Tongue (tissue), 2 donors: ENCODE data around the gene CAMK1G. TPM values are rescaled to one million over a fixed set of nuclear protein-coding genes. Genes with fewer than 3 reads are reported as not detected.
A peak's percentile ranks its signal among the peaks of the same experiment; 100 is the strongest.

ENCODE experiments used
- DNase-seq: peaks from one replicate; pipeline ENCODE4 v3.0.0-alpha.2; 2015
- total RNA-seq: library from RNA; depleted of rRNA; stranded (reverse); fragments of >200 nt; gene quantifications from one replicate; pipeline ENCODE4 v1.2.3, GENCODE V29; 2014

Gene CAMK1G
- total RNA-seq, 1 donor from 2014 or later = not detected

DNA sequence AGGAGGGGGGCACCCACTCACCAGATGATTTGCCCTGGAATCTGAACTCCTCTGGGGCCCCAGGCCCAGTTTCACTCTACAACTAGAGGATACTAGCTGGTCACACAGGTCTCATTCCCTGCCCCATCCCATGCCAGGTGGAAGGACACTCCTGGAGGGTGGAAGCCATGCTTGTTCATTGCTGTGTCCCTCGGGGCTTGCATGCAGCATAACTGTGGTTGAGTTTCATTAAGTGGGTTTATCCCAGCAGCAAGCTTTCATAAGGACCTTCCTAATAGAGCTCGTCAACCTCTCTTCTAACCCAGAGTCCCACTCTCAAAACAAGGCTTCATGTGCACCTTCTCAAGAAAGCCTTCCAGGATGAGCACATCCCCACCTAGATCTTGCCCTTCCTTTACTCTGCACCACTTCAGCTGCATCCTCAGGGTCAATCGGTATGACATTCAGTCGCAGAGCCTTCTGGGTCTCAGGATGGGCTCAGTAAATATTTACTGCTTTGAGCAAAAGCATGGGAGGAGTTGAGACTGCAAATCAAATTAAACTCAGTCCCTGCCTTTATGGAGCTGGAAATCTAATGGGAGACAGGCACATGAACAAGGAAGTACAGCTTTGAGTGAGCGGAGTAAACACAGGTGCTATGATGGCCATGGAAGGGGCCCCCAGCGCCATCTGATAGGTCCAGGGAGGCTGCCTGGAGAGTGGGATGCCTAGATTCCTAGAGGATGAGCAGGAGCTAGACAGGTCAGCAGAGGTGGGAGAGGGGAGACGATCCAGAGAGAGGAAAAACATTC lies 36.4 kb downstream of the CAMK1G start:
- no peak for DNase-seq

DNA sequence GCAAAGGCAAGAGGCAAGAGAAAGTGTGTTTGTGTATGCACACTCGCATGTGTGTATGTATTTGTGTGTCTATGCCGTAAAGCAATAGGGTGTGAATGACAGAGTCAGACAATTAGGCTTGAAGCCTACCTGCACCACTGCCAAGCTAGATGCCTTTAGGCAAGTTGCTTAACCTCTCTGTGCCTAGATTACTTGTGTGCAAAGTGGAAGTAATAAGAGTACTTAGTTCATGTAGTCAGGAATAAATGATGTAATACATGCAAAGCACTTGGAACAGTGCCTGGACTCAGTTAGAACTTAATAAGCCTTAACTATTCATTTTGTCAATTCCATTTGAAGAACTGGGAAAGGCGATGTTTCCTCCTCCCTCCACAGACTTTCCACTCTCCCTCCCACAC lies 37.0 kb downstream of the CAMK1G start:
- DNase-seq = no peak

DNA sequence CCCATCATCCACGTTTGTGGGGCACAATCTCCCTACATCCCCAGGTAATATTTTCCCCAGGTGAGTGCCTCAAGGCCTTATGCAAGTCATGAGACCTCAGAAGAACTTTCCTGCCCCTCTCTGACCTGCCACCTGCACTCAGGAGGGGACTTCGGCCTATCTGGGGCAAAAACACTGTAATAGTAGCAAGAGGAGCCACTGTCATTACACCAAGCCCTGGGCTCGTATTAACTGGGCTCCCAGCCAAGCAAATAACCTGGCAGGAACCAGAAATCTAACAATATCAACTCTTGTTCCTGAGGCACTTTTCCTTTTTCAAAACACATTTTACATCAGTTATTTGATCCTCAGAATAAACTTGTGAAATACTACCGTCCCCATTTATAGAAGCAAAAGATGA lies 37.8 kb downstream of the CAMK1G start:
- DNase-seq = no peak

DNA sequence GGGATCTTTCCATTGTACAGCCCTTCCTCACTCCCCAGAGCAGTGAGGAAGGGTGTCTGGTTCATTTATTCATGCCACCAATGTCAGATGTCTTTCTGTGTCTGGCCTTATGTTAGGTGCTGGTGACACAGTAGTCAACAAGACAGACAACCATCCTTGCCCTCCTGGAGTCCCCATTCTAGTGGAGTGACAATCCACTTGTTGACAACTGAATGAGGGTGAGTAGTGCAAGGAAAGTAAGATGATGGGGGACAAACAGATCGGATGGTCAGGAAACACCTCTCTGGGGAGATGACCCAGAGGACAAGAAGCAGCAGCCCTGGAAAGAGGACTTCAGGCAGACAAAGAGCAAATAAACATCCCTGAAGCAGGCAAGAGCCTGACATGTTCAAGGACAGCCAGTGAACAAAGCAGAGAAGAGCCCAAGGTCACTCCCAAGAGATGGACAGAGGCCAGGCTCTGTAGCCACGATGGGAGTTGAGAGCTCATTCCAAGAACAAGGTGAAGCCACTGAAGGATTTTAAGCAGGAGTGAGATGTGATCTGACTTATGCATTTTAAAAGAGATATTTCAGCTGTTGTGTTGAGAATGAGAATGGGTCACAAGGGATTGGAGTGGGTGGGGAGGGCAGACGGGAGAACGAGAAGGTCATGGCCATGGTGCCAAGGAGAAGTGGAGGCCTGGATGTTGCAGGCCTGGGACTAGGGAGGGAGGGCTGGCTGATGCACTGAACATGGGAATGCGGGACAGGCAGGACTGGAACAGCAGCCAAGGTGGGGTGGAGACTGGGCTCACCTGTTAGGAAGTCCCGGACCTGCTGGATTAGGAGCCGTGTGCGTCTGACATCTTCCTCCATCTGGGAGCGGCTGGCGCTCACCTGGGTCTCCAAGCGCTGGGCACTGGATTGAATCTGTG lies 38.5 kb downstream of the CAMK1G start:
- DNase-seq = no peak

DNA sequence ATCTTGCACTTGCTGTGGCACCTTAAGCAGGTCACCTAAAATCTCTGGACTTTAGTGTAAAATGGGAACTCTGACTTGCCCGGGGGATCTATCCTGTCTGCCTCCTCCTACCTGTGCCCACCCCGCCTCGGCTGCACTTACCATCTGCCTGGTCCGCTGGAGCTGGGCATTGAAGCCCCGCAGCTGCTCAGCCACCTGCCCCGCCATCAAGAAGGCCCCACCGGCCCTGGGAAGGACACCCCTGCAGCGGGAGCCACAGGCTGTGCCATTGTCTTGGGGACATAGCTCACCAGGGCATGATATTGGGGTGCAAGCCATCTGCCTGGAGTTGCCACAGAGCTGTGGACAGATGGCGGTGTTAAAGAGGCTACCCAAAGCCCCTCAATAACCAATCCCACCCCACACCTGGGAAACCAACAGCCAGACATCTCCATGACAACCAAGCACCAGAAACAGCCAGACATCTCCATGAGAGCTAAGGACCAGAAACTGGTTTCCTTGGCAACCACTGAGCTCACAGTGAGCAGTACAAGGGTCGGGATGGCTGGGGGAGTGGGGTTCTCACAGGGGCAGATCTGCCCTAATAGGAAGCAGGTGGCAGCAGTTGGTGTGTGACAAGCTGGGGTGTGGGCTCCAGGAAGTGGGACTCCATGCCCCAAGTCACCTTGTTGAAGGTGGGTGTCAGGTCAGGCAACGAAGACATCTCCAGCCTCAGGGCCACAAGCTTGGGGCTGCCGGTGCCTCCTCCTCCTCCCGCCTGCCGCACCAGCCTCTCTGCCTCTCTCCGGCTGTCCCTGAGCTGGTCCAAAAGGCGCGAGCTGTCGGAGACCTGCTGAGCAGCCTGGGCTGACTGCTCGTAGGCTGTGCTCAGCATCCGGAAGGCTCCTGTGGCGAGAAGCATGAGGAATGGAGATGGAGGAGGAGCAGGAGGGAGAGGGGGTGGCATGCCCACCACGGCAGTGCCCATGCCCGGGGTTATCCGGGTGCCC lies 39.6 kb downstream of the CAMK1G start:
- DNase-seq = no peak

DNA sequence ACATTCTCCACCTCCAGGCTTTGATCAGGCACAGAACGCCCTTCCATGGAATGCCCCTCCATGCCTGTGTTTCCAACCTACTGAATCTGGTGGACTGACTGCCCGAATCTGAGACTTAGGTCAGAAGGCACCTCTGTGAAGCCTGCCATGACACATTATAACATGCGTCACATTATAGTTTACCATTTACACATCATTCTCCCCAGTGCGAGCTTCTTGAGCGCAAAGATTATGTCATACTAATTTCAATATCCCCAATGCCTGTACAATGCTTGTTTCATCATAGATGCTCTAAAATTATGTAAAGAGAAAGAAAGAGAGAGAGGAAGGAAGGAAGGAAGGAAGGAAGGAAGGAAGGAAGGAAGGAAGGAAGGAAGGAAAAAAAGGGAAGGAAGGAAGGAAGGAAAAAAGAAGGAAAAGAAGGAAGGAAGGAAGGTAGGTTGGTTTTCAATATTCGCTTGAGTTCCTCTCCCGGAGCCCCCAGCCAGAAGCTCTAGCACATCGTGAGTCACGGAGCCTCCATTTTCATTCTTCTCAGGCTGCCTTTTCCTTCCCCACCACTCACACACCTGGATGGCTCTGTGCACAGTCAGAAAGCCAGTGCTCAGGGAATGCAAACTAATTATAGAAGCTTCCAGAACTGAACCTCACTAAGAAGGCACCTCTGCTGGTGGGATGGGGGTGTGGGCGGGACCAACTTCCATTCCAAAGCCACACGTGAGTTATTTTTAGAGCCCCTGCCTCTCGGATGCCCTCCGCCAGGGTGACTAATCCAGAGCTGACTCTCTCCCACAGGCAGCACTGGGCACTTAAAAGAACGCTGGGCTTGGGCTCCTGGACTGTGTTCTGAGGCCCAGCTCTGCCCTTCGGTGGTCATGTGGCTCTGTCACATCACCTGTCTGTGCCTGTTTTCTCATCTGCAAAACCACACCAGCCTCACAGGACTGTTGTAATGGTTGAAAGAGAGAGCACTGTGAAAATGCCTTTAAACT lies 41.3 kb downstream of the CAMK1G start:
- DNase-seq = peak; percentile 49

DNA sequence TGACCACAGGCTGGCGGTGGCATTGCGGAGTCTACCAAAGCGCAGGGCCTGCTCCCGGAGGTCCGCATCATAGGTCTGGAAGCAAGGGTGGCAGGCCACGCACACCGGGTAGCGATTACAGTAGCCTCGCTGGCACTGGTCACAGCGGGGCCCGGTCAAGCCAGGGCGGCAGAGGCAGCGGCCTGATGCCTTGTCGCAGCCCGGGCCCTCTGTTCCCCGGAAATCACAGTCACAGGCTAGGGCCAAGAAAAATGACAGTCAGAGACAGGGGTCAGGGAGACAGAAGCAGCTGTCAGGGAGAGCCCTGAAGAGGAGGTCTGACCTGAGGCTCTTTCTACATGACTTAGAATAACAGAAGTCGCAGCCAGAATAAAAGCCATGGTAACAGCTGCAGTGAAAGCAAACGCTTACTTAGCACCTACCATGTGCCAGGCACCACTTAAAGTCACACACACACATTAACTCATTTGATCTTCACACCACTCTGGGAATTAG lies 42.3 kb downstream of the CAMK1G start:
- DNase-seq = peak; percentile 92

DNA sequence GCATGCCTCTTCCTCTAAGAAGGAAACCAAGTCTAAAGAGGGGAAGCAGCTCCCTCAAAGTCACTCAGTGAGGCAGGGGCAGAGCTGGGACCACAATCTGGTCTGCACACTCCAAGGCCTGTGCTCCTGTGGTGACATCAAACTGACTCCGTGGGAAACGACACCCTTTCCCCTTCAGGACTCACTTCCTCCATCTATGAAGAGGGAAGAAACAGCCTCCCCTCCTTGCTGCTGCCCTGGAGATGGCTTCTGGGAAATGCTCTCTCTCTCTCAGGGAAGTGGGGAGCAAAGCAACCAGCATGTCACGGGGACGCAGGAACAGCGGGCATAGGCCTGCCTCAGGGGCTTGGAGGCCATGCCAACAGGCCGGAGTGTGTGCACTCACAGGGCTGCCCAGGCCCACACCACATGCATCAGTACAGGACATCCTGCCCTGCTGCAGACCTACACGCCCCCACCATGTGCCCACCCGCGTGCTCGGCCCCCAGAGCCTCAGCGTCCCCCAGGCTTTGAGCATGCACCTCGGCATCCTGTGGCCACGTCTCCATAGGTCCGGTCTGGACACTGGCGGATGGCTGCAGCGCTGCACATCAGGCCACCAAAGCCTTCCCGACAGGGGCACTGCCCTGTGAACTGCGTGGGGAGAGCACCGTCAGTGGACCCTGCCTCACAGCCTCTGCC lies 43.0 kb downstream of the CAMK1G start:
- DNase-seq = no peak

DNA sequence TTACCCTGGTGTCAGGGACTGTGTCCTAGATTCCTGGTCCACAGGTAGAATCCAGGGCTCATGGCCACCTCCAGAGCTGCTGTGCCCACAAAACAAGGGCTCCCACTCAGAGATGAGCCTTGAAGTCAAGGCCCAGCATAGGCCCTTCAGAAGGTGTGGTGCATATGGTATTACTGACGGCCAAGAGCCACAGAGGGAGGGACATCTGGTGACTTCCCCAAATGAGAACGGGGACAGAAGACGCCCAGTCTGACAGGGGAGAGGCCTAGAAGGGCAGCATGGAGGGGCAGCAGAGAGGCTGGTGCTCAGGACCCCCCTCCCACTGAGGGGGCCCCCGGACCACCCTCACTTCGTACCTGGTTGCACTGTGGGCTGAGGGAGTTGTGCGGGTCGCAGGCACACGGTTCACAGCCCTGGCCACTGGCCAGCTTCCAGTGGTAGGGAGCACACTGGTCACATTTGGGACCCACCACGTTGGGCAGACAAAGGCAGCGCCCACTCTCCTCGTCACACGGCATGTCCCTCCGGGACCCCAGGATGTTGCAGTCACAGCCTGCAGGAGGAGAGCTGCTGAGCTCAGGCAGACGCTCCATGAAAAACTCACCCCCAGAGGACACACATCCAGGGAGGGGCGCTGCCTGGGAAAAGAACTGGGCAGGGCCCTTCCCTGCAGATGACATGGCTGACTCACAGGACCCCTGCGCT lies 43.7 kb downstream of the CAMK1G start:
- no peak for DNase-seq

DNA sequence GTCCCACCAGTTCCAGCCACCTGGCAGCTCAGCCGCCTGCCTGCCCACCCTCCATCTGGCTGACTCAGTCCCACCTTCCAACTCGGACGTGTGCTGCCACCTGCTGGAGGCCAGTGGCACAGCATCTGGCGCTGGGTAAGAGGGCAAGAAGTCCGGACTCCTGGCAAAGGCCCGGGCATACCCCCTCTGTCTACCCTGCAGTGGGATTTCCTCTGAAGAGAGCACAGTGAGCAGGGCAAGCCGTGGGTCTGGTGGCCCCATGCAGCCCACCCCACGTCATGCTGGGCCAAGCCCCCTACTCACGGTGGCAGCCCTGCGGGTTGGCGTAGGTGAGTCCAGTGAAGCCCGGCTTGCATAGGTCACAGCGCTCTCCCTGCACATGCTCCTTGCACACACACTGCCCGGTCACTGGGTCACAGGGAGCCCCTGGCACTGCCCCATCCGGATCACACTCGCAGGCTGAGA lies 44.2 kb downstream of the CAMK1G start:
- peak; percentile 94 for DNase-seq

DNA sequence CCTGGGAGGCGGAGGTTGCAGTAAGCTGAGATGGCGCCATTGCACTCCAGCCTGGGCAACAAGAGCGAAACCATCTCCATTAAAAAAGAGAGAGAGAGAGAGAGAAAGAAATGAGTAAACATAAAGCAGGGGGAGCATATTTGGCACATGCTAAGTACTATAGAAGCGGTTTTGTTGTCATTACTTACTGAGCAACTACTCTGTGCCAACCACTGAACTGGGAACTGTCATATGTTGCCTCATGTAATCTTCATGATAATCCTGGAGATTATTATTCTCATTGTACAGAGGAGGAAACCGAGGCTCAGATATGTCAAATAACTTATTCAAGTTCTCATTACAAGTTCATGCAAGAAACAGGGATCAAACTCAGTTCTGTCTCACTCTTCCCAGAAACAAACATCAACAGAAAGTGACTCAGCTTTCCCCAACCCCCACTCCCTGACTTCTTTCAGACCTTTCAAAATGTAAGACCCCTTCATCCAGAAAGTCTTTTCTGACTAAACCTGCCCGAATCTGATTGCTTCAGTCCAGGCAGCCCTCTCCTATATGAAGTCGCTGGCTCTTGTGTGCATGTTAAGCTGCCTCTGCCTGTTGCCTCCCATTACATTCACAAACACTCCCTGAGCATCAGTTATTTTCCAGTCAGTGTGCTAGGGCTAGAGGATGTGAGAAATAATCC lies 45.2 kb downstream of the CAMK1G start:
- no peak for DNase-seq

DNA sequence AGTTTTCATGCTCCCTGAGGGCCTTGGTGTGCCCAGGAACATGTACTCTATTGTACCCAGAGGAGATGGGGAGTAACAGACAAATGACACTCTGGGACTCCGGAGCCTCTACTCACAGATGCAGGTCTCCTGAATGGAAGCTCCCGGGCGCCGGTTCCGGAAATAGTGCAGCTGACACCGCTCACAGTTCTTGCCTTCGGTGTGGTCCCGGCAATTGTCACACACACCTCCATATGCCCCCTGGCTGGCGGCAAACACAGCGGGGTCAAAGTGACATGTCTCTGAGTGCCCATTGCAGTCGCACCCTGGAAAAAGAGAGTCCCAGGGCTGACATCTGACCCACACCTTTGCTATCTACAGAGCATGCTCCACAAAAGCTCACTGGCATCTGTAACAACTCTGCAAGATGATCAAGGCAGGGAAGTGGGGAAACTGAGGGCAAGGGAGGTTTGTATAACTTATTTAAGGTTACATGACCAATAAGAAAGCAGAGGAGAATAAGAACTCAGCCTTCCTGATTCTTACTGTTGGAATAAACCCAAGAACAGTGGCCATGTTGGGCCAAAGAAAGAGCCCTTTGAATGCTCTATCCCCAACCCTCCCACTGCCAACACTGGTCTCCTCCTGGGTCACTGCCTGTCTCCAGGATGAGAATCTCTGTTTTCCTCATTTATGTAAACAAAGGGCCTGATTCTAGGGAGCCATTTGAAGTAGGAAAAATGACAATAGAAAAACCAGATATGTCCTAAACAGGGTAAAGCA lies 46.3 kb downstream of the CAMK1G start:
- no peak for DNase-seq

DNA sequence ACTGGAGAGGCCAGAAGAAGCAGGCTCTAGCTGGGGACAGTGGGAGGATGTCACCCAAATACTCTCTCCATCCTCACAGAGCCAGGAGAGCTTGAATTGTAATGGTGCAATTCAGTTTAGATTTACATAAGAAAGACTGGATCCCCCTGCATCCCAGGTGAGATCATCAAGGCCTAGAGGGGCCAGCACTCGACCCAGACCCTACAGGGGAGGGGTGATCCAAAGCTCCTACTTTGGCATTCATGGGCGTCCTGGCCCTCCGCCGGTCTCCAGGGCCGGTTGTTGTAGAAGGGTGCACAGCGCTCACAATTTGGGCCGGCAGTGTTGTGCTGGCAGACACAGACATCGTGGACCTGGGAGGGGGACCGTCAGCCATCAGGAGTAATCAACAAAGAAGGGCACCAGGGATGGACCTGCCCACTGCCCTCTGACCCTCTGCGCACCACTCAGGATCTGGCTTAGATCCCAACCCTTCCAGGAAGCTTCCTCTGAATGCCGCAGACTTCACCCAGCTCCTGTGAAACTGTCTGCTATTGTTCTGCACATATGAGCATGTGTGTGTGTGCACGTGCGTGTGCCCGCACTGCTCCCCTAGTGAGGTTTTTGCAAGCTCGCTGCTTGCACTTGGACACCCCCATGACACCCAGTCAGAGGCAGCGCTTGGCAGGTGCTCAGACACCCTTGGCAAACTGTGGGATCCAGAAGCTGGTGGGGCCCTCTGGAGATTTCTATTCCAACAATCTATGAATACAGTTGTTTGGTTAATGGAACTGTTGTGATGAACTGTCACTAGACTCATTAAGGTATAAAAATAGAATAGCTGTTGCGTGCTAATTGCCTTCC lies 47.1 kb downstream of the CAMK1G start:
- DNase-seq = no peak

DNA sequence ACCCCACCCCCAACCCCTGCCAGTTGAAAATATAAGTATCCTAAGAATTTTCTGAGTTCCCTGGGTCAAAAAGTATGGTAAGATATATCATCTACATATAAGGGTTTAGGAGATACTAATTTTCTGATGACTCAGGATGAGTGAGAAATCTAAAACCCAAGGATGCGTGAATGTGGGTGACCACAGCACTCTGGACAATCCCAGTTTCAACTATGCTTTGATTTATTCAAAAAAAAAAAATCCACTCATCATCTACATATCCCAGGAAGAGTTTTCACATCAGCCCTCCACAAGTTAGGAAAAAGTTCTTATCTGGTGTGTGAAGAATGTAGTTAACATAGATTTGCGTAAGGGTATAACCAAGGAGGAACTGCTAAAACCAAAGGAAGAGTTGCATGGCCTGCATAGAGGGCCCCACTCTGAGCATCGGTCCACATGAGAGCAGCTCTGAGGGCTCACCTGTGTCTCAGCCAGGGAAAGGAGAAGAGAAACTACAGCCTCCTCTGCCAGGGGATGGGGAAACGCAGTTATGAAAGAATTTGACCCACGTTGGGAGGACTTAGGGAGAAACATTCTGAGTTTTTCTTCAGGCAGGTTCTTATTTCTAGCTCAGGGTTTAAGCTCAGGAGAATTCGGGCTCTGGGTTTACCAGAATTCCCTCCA lies 50.0 kb downstream of the CAMK1G start:
- no peak for DNase-seq

DNA sequence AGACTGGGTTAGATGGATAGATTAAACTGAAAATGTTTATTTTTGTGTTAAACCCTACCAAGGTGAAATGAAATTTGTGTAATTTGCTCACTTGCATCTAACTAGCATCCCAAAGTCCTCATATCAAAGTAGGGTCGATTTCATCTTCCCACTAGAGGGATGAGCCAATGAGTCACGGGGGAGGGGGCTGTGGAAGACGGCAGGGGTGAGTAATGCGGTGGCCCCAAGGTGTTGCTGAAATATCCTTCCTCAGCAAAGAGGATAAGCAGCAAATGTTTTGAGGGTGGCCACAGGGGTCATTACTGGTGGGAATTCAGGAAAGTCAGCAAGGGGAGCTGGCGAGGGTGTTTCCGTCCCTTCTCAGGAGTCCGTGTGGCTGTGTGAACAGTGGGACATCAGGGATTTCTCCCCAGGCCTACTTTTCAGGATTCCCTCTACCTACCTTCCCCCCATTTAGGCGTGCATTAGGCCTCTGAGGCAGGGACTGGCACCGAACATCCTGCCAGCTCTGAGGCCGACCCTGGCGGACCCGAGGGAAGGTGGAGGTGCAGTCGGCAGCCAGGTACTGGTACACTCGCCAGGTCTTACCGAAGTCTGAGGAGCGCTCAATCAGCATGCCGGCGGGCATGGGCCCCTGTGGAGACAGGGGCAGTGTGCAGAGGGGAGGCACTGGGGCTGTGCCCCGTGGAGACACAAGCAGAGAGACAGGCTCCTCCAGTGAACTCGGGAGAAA lies 50.7 kb downstream of the CAMK1G start:
- no peak for DNase-seq

DNA sequence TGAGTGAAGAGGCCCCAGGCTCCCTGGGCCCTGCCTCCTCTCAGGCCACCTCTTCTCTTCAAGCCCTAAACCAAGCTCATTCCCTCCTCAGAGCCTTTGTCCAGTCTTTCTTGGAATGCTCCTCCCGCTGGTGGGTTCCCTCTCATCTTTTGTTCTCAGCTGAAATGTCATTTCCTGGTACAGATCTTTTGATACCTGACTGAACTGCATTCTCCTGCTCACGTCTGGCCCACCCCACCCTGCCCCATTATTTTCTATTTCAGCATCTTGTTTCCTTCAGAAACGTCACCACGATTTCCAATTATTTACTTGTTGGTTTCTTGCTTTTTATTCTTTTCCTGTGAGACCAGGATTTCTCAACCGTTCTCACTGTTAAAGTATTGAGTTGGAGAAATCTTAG lies 52.3 kb downstream of the CAMK1G start:
- DNase-seq = no peak
